SK-N-SH (cell line): ENCODE measurements around the gene PKP1. TPM values are rescaled to one million over a fixed set of nuclear protein-coding genes. Genes with fewer than 3 reads are reported as not detected.

Experiments used
- CTCF ChIA-PET: fragments of 300-600, 350-600 bp; formaldehyde crosslinking; extraction: SDS; loops from one replicate; lab custom pipeline; 2021; lab: Yijun Ruan, JAX
- POLR2A ChIA-PET: fragments of 350-600 bp; sonication (Branson Sonifier 250); formaldehyde crosslinking; extraction: SDS; loops from one replicate; lab custom pipeline; 2020; ENCODE audit warnings: antibody characterized with exemption, inconsistent platforms; lab: Yijun Ruan, JAX
- DNase-seq: peaks from one replicate; pipeline ENCODE4 v3.0.0; 2012
- H2AFZ ChIP-seq: fragments of 200-600 bp; sonication (generic); 2 replicates; pipeline ENCODE4 v1.8.1; 2016; ENCODE audit warnings: antibody characterized with exemption, mild to moderate bottlenecking, low read depth
- H3F3A ChIP-seq: fragments of 200-600 bp; sonication (generic); replicated peaks from 2 replicates; pipeline ENCODE3; 2016; ENCODE audit warnings: antibody characterized with exemption, mild to moderate bottlenecking; ENCODE audit not compliant: insufficient read depth
- H3K27ac ChIP-seq, 2 experiments: fragments of 200-500 bp in 1 of 2; fragments of 200-600 bp in 1 of 2; sonication (Bioruptor generic) in 1 of 2; sonication (generic), shearing (Covaris generic) in 1 of 2; 2 replicates each; pipeline versions ENCODE4 v1.5.1 to v1.6.1; 2014 to 2016; ENCODE audit warnings: low read depth in 2 of 2, inconsistent platforms in 1 of 2, low read length in 1 of 2, mild to moderate bottlenecking in 1 of 2, mixed read lengths in 1 of 2
- H3K27me3 ChIP-seq: fragments of 200-600 bp; sonication (generic), shearing (Covaris generic); 2 replicates; pipeline ENCODE4 v1.6.1; 2016; ENCODE audit warnings: mixed run types; ENCODE audit not compliant: insufficient read depth
- H3K36me3 ChIP-seq, 2 experiments: fragments of 200-500 bp in 1 of 2; fragments of 200-600 bp in 1 of 2; sonication (Bioruptor generic) in 1 of 2; sonication (generic) in 1 of 2; replicated peaks in 1 of 2; 2 replicates each; pipeline versions ENCODE3 to v1.5.1; 2014 to 2016; ENCODE audit warnings: low read length in 1 of 2, mild to moderate bottlenecking in 1 of 2; ENCODE audit not compliant: insufficient read depth in 2 of 2, control insufficient read depth in 1 of 2
- H3K4me1 ChIP-seq, 2 experiments: fragments of 200-500 bp in 1 of 2; fragments of 200-600 bp in 1 of 2; sonication (Bioruptor generic) in 1 of 2; sonication (generic), shearing (Covaris generic) in 1 of 2; 2 replicates each; pipeline versions ENCODE4 v1.5.1 to v1.6.1; 2014 to 2016; ENCODE audit warnings: low read depth in 1 of 2, low read length in 1 of 2, mixed run types in 1 of 2; ENCODE audit not compliant: insufficient read depth in 2 of 2, control insufficient read depth in 1 of 2
- H3K4me2 ChIP-seq: fragments of 200-600 bp; sonication (generic), shearing (Covaris generic); 2 replicates; pipeline ENCODE4 v1.6.1; 2017; ENCODE audit warnings: mixed run types
- H3K4me3 ChIP-seq, 2 experiments: fragments of 200-500 bp in 1 of 2; fragments of 200-600 bp in 1 of 2; sonication (Bioruptor generic) in 1 of 2; sonication (generic), shearing (Covaris generic) in 1 of 2; 2 replicates each; pipeline versions ENCODE4 v1.5.1 to v1.8.1; 2014 to 2016; ENCODE audit warnings: low read depth in 2 of 2, inconsistent platforms in 1 of 2, low read length in 1 of 2, mild to moderate bottlenecking in 1 of 2, mixed read lengths in 1 of 2, moderate library complexity in 1 of 2
- H3K79me2 ChIP-seq: fragments of 200-600 bp; sonication (generic); 2 replicates; pipeline ENCODE4 v1.8.1; 2017; ENCODE audit warnings: mild to moderate bottlenecking; ENCODE audit not compliant: insufficient read depth
- H3K9ac ChIP-seq: fragments of 200-600 bp; sonication (generic); 2 replicates; pipeline ENCODE4 v1.6.1; 2017; ENCODE audit warnings: mixed run types
- H3K9me2 ChIP-seq: fragments of 200-600 bp; sonication (generic); 2 replicates; pipeline ENCODE4 v1.6.1; 2017; ENCODE audit warnings: mixed run types
- H3K9me3 ChIP-seq: fragments of 200-600 bp; sonication (generic); 2 replicates; pipeline ENCODE4 v1.6.1; 2017; ENCODE audit warnings: mixed run types, mild to moderate bottlenecking, moderate library complexity
- H4K20me1 ChIP-seq: fragments of 200-600 bp; sonication (generic); 2 replicates; pipeline ENCODE4 v1.6.1; 2017; ENCODE audit warnings: mild to moderate bottlenecking, mixed run types; ENCODE audit not compliant: insufficient read depth
- CHD2 ChIP-seq: fragments of 150-350 bp; IDR thresholded peaks from 2 replicates; pipeline ENCODE4 v1.6.1; 2018; ENCODE audit warnings: low read length; ENCODE audit not compliant: partially characterized antibody
- ELF1 ChIP-seq: IDR thresholded peaks from 2 replicates; pipeline ENCODE4 v1.4.0; 2012
- FOSL2 ChIP-seq: IDR thresholded peaks from 2 replicates; pipeline ENCODE4 v1.4.0; 2012; ENCODE audit warnings: low read depth, mild to moderate bottlenecking, moderate library complexity, borderline replicate concordance
- FOXJ3 ChIP-seq: sonication (generic); formaldehyde crosslinking; IDR thresholded peaks from 2 replicates; pipeline ENCODE4 v1.5.1; 2020; ENCODE audit warnings: mild to moderate bottlenecking, missing genetic modification reagents
- FOXM1 ChIP-seq: IDR thresholded peaks from 2 replicates; pipeline ENCODE4 v1.4.0; 2012; ENCODE audit warnings: low read depth, mild to moderate bottlenecking
- GATA2 ChIP-seq: sonication (generic); formaldehyde crosslinking; IDR thresholded peaks from 2 replicates; pipeline ENCODE4 v1.5.0; 2020; ENCODE audit warnings: mild to moderate bottlenecking, missing genetic modification reagents
- NRF1 ChIP-seq: IDR thresholded peaks from 2 replicates; pipeline ENCODE4 v1.6.1; 2012; ENCODE audit warnings: low read depth, mild to moderate bottlenecking, low read length
- SMC3 ChIP-seq: IDR thresholded peaks from 2 replicates; pipeline ENCODE4 v1.6.1; 2012; ENCODE audit warnings: low read depth, low read length, improper control_type of control experiment
- WGBS: methylation state at CpG from one replicate; pipeline ENCODE4 v1.1.6; 2017; ENCODE audit warnings: low lambda C conversion rate; 5-methylcytosine and 5-hydroxymethylcytosine counted together
- polyA plus RNA-seq, 3 experiments: library from polyadenylated mRNA; depleted of rRNA; stranded (reverse); fragments of >200 nt; gene quantifications; 2 replicates each; pipeline ENCODE4 v1.2.3, GENCODE V29; 2012
- TF ChIP-seq, protein P1 (sequence below): fragments of 150-350 bp; IDR thresholded peaks from 2 replicates; pipeline ENCODE4 v1.6.1; 2017; ENCODE audit warnings: antibody characterized with exemption, low read length, low read depth, borderline replicate concordance

The PKP1 gene
- polyA plus RNA-seq, 1 of the 3 experiments (the other 2 are of a cell fraction) = not detected

DNA sequence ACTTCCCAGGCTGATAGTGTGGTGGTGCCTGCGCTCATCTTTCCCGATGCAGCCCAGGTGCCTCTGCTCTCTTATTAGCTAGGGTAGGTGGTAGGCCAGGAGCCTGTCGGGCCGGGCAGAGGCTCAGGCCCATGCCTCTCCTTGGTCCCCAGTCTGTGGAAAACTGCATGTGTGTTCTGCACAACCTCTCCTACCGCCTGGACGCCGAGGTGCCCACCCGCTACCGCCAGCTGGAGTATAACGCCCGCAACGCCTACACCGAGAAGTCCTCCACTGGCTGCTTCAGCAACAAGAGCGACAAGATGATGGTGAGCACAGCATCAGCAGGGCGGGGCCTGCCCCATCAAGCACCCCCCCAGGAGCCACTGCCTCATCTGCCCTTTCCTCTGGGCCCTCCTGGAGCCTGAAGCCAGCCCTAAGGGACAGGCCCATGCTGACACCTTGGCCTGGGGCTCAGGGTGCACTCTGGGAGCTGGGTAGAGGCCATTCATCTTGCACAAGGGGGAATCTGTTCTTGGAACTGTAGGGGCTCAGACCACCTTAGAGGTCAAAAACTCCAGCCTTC lies 38.6 kb downstream of the PKP1 start:
- Histone ChIP-seq H3K27me3 (peaks cover under 1% of the 10 kb centered on the region; the same call in 1 of the 2 replicates), H3K4me2 (no peak overlapping the region), H3K9me2 (no peaks in the 10 kb centered on the region), H3K9ac (no peak overlapping the region), H3K36me3 (no peaks in the 10 kb centered on the region), H3F3A (no peaks in the 10 kb centered on the region), H3K27ac (peak overlapping the region in 1 of 2 experiments; percentile 47; a peak in 2 of 4 replicates), H3K79me2 (no peaks in the 10 kb centered on the region), H3K9me3 (no peaks in the 10 kb centered on the region), H3K4me1 (peaks cover 0 to 30% of the 10 kb centered on the region in 2 experiments; a peak in 1 of 4 replicates), H2AFZ (no peak overlapping the region), H4K20me1 (no peaks in the 10 kb centered on the region), H3K4me3 (no peak overlapping the region)
- no peak for TF ChIP-seq GATA2 (CRISPR knock-in tag)
- TF ChIP-seq FOXJ3 (CRISPR knock-in tag) = no peak
- DNase-seq = no peak
- WGBS = 77% methylated on average over 15 of the region's 15 CpGs
- CTCF ChIA-PET = interaction anchor here (0.7 to 2.0 kb wide), 7 partner anchors 9 to 67 kb away, joined by 4 to 14 read pairs (median 6); no protein-coding TSS in a partner anchor
- POLR2A ChIA-PET = no interaction called here

DNA sequence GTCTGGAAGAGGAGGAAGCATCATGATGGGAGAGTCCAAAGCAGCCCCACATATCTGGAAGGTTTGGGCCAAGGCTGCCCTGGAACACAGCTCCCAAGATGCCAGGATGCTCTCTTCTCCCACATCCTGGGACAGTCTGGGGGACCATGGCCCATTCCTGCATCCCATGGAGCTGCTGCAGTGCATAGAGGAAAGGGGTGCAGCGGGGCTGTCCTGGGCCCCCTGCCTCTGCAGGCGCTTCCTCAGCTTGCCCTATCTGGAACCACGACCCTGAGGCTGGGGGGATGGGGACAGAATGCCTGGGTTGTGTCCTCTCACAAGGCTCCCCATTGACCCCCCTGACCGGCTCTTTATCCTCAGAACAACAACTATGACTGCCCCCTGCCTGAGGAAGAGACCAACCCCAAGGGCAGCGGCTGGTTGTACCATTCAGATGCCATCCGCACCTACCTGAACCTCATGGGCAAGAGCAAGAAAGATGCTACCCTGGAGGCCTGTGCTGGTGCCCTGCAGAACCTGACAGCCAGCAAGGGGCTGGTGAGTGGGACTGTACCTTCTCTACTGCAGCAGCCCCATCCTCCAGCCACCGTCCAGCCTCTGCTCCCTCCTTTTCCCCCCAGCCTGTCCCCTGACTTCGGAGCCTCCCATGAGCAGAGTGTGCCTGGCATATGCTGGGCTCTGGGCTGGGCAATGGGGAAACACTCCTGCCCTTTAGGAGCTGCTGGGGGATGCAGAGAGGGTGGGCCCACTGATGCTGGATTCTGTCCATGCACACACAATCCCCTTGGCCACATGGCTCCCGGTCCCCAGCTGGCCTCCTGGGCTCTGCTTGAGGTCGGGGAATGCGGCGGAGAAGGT lies 39.6 kb downstream of the PKP1 start:
- H3K4me3 ChIP-seq = no peak overlapping the region
- H2AFZ ChIP-seq = no peak overlapping the region
- 59% methylated on average over 9 of the region's 12 CpGs for whole genome bisulfite sequencing
- no peaks in the 10 kb centered on the region for H3K79me2 ChIP-seq
- peaks cover 0 to 30% of the 10 kb centered on the region in 2 experiments; a peak in 1 of 4 replicates for H3K4me1 ChIP-seq
- ChIA-PET POLR2A (no interaction called here), CTCF (interaction anchor here (0.7 to 3.4 kb wide), 9 partner anchors 10 to 68 kb away, joined by 3 to 14 read pairs (median 6); no protein-coding TSS in a partner anchor)
- H4K20me1 ChIP-seq = no peaks in the 10 kb centered on the region
- TF ChIP-seq NRF1 (no peak), FOXM1 (no peak), CHD2 (no peak), ELF1 (no peak), SMC3 (no peak), FOSL2 (no peak)
- TF ChIP-seq, protein P1, sequence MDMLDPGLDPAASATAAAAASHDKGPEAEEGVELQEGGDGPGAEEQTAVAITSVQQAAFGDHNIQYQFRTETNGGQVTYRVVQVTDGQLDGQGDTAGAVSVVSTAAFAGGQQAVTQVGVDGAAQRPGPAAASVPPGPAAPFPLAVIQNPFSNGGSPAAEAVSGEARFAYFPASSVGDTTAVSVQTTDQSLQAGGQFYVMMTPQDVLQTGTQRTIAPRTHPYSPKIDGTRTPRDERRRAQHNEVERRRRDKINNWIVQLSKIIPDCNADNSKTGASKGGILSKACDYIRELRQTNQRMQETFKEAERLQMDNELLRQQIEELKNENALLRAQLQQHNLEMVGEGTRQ = no peak
- TF ChIP-seq, all 33 proteins: peak for 0
- Histone ChIP-seq H3F3A (no peaks in the 10 kb centered on the region), H3K9me2 (no peaks in the 10 kb centered on the region), H3K9me3 (no peaks in the 10 kb centered on the region), H3K4me2 (no peak overlapping the region), H3K9ac (no peak overlapping the region), H3K27ac (no peak overlapping the region), H3K27me3 (no peaks in the 10 kb centered on the region; the same call in 1 of the 2 replicates), H3K36me3 (no peaks in the 10 kb centered on the region)
- DNase-seq = no peak
